Inflammatory macrophage treated with lipopolysaccharide for 1 hour (primary cell): ENCODE measurements around the gene GPER1.
"Not testable (repeated sequence)": the region's sequence is repeated elsewhere in the genome, so short reads cannot be mapped to it uniquely, and the experiment has no call there.

Experiments used
- DNase-seq, 2 donors: peaks; one replicate each; pipeline ENCODE4 v3.0.0-alpha.2; 2020 to 2022

Gene GPER1

GRCh38 chr7:1087952-1088920 is at the start of gene GPER1:
Gene GPER1 (plus strand): TSS chr7:1088113. CDS start chr7:1091729, 3,616 bp downstream.
- DNase-seq = no peak

- not testable (repeated sequence) for DNase-seq
These were observed 47.7 kb upstream of the GPER1 start for GRCh38 chr7:1040233-1040632.

- no peak for DNase-seq
These were observed 47.1 kb upstream of the GPER1 start for GRCh38 chr7:1040790-1041189.

GRCh38 chr7:1041551-1042491 is 46.1 kb upstream of the GPER1 start:
- DNase-seq = no peak

GRCh38 chr7:1042492-1042833 is 45.5 kb upstream of the GPER1 start:
- DNase-seq = no peak

- peak; percentile 24 to 35 for DNase-seq
These were observed 44.2 kb upstream of the GPER1 start for GRCh38 chr7:1043552-1044188.

GRCh38 chr7:1044189-1045068 is 43.5 kb upstream of the GPER1 start, which contains the start of gene GPR146:
Gene GPR146 (plus strand): TSS chr7:1044546. CDS start chr7:1057516, 12,970 bp downstream.
- peak; percentile 95 to 96 for DNase-seq

GRCh38 chr7:1045069-1046063 is 42.5 kb upstream of the GPER1 start:
- no peak for DNase-seq

GRCh38 chr7:1046722-1047679 is 40.9 kb upstream of the GPER1 start:
- no peak for DNase-seq

- DNase-seq = no peak
These were observed 38.7 kb upstream of the GPER1 start for GRCh38 chr7:1049006-1049741.

GRCh38 chr7:1049801-1050200 is 38.1 kb upstream of the GPER1 start:
- DNase-seq = no peak

GRCh38 chr7:1050254-1050906 is 37.5 kb upstream of the GPER1 start:
- DNase-seq = no peak

GRCh38 chr7:1050956-1051690 is 36.8 kb upstream of the GPER1 start:
- no peak for DNase-seq

GRCh38 chr7:1052031-1052818 is 35.7 kb upstream of the GPER1 start:
- no peak for DNase-seq

- DNase-seq = no peak
These were observed 34.9 kb upstream of the GPER1 start for GRCh38 chr7:1053002-1053411.

- no peak for DNase-seq
These were observed 34.0 kb upstream of the GPER1 start for GRCh38 chr7:1053816-1054370.
